ENCODE measurements around the gene FAM193A.
"Not testable (repeated sequence)": the region's sequence is repeated elsewhere in the genome, so short reads cannot be mapped to it uniquely, and the experiment has no call there.

Gene FAM193A

DNA sequence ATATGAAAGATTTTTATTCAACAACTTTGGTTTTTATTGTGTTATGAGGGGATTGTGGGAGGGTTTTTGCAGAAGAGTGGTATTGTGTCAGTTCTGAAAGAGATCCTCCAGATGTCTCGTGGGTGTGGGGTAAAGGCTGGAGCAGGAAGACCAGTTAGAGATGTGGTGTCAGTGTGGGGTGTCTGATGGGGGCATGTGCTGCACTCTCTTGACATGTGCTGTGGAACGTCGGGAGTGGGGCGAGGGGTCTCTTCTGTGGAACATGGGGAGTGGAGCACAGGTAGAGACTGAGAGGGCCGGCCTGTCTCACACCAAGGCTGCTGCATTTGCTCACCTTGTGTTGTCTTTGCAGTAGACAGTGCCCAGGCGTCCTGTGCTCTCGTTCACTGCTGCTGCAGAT is 37.6 kb downstream of the FAM193A start:
- DNase-seq (ENCODE audit: low read depth) = no peak

DNA sequence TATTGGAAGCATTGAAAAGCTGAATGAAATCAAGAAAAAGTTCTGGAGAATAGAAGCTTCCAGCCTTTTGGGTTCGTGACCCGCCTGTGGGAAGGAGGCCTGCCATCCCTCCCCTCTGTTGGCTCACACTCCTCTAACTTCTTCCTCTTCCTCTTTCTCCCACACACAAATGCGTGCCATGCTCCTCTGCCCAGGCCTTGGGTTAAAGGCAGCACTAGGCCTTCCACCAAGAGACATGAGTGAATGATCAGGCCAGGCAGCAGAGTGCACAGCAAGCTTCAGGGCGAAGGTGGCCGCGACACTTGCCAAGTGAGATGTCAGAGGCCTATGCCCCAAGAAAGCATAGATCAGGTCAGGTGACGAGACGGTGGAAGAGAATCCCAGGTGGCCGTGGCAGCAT is 38.4 kb downstream of the FAM193A start:
- no peak for DNase-seq (ENCODE audit: low read depth)

DNA sequence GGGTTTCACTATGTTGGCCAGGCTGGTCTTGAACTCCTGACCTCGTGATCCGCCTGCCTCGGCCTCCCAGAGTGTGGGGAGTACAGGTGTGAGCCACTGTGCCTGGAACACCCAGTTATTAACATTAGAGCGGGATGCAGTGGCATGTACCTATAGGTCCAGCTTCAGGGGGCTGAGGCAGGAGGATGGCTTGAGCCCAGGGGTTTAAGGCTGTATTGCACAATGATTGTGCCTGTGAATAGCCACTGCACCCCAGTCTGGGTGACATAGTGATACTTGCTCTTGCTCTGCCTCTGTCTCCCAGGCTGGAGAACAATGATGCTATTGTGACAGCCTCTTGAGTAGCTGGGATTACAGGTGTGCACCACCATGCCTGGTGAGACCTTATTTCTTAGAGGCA is 39.8 kb downstream of the FAM193A start:
- no peak for DNase-seq (ENCODE audit: low read depth)

- DNase-seq (ENCODE audit: low read depth) = no peak
Observed at GRCh38 chr4:2578106-2578505, 41.7 kb downstream of the FAM193A start.

DNA sequence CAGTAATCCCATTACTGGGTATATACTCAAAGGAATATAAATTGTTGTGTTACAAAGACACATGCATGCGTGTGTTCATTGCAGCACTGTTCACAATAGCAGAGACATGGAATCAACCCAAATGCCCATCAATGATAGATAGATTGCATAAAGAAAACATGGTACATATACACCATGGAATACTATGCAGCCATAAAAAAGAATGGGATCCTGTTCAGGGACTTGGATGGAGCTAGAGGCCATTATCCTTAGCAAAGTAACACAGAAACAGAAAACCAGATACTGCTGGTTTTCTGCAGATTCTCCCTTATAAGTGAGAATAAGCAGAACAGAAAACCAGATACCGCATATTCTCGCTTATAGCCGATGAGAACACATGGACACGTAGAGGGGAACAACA is 43.5 kb downstream of the FAM193A start:
- no peak for DNase-seq (ENCODE audit: low read depth)

DNA sequence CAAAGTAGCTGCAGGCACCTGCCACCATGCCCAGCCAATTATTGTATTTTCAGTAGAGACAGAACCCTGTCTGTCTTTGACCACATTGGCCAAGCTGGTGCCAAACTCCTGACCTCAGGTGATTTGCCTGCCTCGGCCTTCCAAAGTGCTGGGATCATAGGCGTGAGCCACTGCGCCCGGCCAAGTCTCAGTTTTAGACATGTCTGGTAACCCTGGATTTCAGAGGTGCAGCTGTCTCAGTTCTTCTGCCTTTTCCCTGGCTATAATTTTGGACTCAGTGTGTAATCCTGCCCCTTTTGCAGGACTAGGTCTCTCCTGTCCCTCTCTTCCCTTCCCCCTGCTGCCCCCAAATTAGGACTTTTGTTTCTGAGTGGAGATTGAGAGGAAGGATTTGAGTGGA is 46.6 kb downstream of the FAM193A start:
- no peak for DNase-seq (ENCODE audit: low read depth)

- DNase-seq (ENCODE audit: low read depth) = peak; percentile 31
Observed at GRCh38 chr4:2583517-2583916, 47.1 kb downstream of the FAM193A start.

GRCh38 chr4:2586502-2586901 is 50.1 kb downstream of the FAM193A start:
- DNase-seq (ENCODE audit: low read depth) = no peak

- no peak for DNase-seq (ENCODE audit: low read depth)
Observed at GRCh38 chr4:2587213-2587823, 50.9 kb downstream of the FAM193A start.

DNA sequence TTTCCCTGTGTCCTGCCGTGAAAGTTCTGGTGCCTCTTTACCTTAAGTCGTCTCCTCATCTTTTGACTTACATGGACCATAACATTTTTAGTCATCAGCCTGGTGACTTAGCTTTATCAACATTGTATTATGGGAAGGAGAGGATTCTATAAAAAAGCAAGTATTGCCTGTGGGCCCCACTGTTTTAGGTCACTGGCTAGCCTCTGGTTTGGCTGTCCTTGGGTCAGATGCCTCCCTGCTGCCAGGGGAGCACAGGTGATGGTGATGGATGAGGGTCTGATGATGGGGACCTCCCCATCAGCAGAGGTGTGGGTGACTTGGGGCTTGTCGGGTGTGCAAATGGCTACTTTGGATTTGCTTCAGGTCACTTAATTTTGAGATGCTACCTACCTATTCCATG is 51.8 kb downstream of the FAM193A start:
- no peak for DNase-seq (ENCODE audit: low read depth)

DNA sequence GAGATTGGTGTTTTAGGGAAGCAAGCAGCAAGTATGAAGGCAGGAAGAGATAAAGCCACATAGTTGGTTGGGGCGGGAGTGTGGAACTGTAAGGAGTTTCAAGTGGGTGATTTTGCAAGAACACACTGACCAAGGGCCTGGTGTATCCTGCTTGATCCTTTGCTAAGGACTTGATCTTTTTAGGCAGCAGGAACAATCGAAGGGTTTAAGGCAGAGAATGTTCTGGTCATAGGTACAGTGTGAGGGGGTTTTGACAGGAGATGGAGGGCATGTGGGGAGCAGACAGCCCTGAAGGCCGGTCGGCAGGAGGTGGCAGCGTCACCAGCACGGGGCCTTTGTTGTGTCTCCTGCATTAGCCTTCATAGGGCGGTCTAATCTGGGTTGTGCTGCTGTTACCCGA is 54.7 kb downstream of the FAM193A start:
- no peak for DNase-seq (ENCODE audit: low read depth)

DNA sequence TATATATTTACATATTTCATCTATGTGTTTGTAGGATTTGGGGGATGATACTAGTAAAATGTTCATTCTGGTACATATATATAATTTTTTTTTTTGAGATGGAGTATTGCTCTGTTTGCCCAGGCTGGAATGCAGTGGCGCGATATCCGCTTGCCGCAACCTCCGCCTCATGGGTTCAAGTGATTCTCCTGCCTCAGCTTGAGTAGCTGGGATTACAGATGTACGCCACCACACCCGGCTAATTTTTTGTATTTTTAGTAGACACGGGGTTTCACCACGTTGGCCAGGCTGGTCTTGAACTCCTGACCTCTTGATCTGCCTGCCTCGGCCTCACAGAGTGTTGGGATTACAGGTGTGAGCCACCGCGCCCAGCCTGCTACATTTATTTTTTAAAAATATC is 55.6 kb downstream of the FAM193A start:
- DNase-seq (ENCODE audit: low read depth) = not testable (repeated sequence)

- no peak for DNase-seq (ENCODE audit: low read depth)
Observed at GRCh38 chr4:2592572-2592971, 56.1 kb downstream of the FAM193A start.

GRCh38 chr4:2593003-2593402 is 56.6 kb downstream of the FAM193A start:
- DNase-seq (ENCODE audit: low read depth) = no peak

GRCh38 chr4:2595436-2595835 is 59.0 kb downstream of the FAM193A start:
- DNase-seq (ENCODE audit: low read depth) = no peak

DNA sequence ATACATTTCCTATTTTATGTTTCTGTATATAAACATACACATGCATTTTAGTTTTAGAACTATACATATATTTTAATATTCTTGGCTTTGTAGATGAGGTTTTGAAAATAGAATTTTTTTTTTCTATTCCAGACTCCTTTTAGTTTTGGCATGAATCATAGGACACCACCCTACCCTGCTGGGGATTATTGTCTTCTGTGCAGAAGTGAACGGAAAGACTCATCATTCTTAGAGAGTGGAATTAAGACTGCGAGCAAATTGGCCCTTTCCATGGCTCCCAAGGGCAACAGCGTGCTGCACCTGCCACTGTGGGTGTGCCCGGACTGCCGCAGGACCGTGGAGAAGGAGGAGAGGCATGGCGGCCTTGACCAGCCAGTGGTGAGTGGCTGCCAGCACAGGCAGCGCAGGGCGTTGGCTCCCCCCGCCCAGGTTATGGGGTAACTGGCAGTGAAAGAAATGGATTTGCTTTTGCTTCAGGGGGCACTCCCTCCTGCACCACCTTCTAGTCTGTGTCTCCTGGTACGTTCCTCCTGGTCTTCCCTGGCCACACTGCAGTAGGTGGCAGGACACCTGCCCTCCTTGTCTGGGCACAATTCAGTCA is 59.6 kb downstream of the FAM193A start:
- DNase-seq (ENCODE audit: low read depth) = no peak

DNA sequence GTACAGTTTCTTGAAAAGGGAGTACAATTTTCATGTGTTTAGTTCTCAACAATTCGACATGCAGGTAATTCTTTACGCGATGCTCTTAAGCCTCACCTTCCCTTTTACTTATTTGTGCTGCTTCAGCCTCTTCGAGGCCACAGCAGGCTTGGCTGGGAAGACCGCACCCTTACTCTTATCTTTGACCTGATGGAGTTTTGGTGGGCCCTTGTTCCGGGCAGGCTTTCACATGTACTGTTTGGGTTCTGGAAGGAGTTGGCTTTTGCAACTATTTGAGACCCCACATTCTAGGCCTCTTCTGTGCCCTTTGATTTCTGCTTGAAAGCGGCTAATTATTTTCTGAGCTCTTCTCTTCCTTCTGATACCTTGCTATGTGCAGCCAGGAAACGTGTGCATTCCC is 60.2 kb downstream of the FAM193A start:
- no peak for DNase-seq (ENCODE audit: low read depth)

- DNase-seq (ENCODE audit: low read depth) = no peak
Observed at GRCh38 chr4:2598511-2599303, 62.3 kb downstream of the FAM193A start.

- no peak for DNase-seq (ENCODE audit: low read depth)
Observed at GRCh38 chr4:2599304-2599654, 62.8 kb downstream of the FAM193A start.

- DNase-seq (ENCODE audit: low read depth) = no peak
Observed at GRCh38 chr4:2600878-2601277, 64.4 kb downstream of the FAM193A start.

- DNase-seq (ENCODE audit: low read depth) = no peak
Observed at GRCh38 chr4:2604614-2605013, 68.2 kb downstream of the FAM193A start.

- no peak for DNase-seq (ENCODE audit: low read depth)
Observed at GRCh38 chr4:2606960-2607506, 70.6 kb downstream of the FAM193A start.

DNA sequence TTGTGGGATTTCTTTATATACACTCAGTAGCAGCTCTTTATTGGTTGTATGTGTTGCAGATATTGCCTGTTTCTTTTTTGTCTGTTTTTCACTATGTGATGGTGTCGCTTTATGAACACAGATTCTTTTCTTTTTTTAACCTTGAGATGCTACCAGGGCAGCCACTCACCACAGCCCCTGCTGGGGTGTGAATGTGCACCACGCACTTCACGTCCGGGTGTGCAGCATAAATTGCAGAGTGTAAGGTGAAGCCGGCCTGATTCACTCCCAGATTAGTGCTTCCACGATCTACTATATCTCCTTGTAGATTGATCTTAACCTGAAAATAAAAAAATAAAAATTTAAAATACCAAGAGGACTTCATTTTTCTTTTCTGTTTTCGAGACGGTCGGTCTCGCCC is 71.4 kb downstream of the FAM193A start:
- DNase-seq (ENCODE audit: low read depth) = no peak

Data from GM04504 (cell line).